Nephron progenitor cell (in vitro differentiated cells): Measurements from ENCODE around the gene APLP2.

Experiments used
- DNase-seq: peaks from one replicate; pipeline ENCODE4 v3.0.0; 2021
- H3K27ac Mint-ChIP-seq: 2 replicates; pipeline ENCODE4 v1.8.0; 2021; ENCODE audit warnings: mild to moderate bottlenecking, moderate library complexity, mixed read lengths
- H3K27me3 Mint-ChIP-seq: 2 replicates; pipeline ENCODE4 v1.8.0; 2021; ENCODE audit warnings: mild to moderate bottlenecking, low read depth, mixed read lengths; ENCODE audit not compliant: poor library complexity
- H3K36me3 Mint-ChIP-seq: 2 replicates; pipeline ENCODE4 v1.8.0; 2021; ENCODE audit warnings: low read depth, mixed read lengths
- H3K4me1 Mint-ChIP-seq: 2 replicates; pipeline ENCODE4 v1.8.0; 2021; ENCODE audit warnings: mixed read lengths
- H3K4me3 Mint-ChIP-seq: 2 replicates; pipeline ENCODE4 v1.8.0; 2021; ENCODE audit warnings: mild to moderate bottlenecking, moderate library complexity, mixed read lengths
- H3K9me3 Mint-ChIP-seq: 2 replicates; pipeline ENCODE4 v1.8.0; 2021; ENCODE audit warnings: mild to moderate bottlenecking, moderate library complexity, mixed read lengths
- TF ChIP-seq, protein P1 (sequence below): fragments of 200-600 bp; sonication (generic); IDR thresholded peaks from 2 replicates; pipeline ENCODE4 v1.5.0; 2021; ENCODE audit warnings: antibody characterized with exemption

Gene APLP2

DNA sequence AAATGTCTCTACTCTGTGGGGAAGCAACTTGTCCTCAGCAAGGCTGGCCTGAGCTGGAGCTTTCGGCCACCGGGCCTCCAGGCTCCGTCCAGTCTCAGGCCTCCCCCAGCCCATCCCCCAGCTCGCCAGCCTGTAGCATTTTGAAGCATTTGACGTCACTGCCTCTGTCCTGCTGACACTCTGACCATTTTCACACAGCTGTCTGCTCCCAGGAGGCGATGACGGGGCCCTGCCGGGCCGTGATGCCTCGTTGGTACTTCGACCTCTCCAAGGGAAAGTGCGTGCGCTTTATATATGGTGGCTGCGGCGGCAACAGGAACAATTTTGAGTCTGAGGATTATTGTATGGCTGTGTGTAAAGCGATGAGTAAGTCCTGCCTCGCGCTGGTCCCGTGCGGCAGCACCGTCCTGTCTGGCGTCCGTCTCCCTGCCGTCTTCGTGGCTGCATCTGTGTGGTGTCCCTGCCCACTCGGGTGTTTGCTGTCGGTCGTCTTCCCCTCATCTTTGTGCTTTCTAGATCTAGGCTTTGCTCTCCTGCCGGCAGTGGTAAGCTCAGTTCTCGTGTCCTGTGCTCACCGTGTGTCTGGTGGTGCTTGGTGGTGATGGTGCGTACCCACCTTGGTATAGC is 53.8 kb downstream of the APLP2 start:
- TF ChIP-seq, protein P1, sequence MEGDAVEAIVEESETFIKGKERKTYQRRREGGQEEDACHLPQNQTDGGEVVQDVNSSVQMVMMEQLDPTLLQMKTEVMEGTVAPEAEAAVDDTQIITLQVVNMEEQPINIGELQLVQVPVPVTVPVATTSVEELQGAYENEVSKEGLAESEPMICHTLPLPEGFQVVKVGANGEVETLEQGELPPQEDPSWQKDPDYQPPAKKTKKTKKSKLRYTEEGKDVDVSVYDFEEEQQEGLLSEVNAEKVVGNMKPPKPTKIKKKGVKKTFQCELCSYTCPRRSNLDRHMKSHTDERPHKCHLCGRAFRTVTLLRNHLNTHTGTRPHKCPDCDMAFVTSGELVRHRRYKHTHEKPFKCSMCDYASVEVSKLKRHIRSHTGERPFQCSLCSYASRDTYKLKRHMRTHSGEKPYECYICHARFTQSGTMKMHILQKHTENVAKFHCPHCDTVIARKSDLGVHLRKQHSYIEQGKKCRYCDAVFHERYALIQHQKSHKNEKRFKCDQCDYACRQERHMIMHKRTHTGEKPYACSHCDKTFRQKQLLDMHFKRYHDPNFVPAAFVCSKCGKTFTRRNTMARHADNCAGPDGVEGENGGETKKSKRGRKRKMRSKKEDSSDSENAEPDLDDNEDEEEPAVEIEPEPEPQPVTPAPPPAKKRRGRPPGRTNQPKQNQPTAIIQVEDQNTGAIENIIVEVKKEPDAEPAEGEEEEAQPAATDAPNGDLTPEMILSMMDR, result no peak
- no peak for DNase-seq
- Mint-ChIP-seq H3K4me1 (peaks cover 15% of the 10 kb centered on the region), H3K9me3 (no peaks in the 10 kb centered on the region), H3K36me3 (peaks cover 65% of the 10 kb centered on the region), H3K27me3 (no peaks in the 10 kb centered on the region), H3K4me3 (no peak overlapping the region), H3K27ac (peak overlapping the region; percentile 74)

DNA sequence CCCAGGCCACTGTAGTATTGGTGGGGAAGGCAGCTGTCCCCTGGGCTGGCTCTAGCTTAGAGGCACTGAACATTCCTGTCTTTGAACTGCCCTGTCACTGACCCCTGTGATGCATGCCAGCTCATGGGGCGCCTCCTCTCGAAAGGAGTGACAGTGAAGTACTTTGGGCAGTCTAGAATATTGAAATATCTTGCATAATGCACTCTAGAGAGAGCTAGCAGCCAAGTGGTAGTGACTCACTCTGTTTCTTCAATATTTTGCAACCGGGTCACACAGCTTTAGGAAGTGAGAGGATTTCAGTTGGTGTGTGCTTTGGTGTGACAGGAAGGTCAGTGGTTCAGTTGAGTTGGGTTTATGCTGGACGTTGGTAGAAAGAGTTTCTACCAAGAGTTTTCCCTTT is 54.4 kb downstream of the APLP2 start:
- Mint-ChIP-seq H3K27ac (peak overlapping the region; percentile 74), H3K4me3 (no peak overlapping the region)
- DNase-seq, result no peak

GRCh38 chr11:130125638-130126037 is 55.9 kb downstream of the APLP2 start:
- Mint-ChIP-seq H3K4me1 (peaks cover 15% of the 10 kb centered on the region), H3K9me3 (no peaks in the 10 kb centered on the region), H3K36me3 (peaks cover 74% of the 10 kb centered on the region)

More for the DNA sequence above, 54.4 kb downstream of the APLP2 start:
- Mint-ChIP-seq H3K27me3 (no peaks in the 10 kb centered on the region), H3K9me3 (no peaks in the 10 kb centered on the region), H3K4me1 (peaks cover 15% of the 10 kb centered on the region), H3K36me3 (peaks cover 68% of the 10 kb centered on the region)
- TF ChIP-seq, protein P1, result no peak

DNA sequence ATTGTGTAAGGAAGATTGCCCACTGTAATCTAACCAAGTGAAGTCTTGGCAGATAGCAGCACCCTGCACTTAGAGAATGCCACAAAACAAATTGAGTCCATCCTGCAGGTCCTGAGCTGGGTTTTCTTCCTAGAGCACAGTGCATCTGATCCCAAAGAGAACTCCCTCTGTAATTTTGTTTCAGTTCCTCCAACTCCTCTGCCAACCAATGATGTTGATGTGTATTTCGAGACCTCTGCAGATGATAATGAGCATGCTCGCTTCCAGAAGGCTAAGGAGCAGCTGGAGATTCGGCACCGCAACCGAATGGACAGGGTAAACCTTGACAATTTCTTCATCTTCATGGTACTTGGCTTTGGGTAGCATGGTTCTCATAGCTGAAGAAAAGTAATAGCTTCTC is 56.8 kb downstream of the APLP2 start:
- DNase-seq, result no peak
- H3K27ac Mint-ChIP-seq, result peak overlapping the region; percentile 48
- peaks cover 76% of the 10 kb centered on the region for H3K36me3 Mint-ChIP-seq
- H3K9me3 Mint-ChIP-seq, result no peaks in the 10 kb centered on the region
- no peak overlapping the region for H3K4me3 Mint-ChIP-seq
- peaks cover 15% of the 10 kb centered on the region for H3K4me1 Mint-ChIP-seq
- no peaks in the 10 kb centered on the region for H3K27me3 Mint-ChIP-seq
- TF ChIP-seq, protein P1, result no peak

More at GRCh38 chr11:130125638-130126037, 55.9 kb downstream of the APLP2 start:
- H3K4me3 Mint-ChIP-seq, result no peak overlapping the region
- no peaks in the 10 kb centered on the region for H3K27me3 Mint-ChIP-seq
- DNase-seq, result no peak
- TF ChIP-seq, protein P1, result no peak
- no peak overlapping the region for H3K27ac Mint-ChIP-seq

DNA sequence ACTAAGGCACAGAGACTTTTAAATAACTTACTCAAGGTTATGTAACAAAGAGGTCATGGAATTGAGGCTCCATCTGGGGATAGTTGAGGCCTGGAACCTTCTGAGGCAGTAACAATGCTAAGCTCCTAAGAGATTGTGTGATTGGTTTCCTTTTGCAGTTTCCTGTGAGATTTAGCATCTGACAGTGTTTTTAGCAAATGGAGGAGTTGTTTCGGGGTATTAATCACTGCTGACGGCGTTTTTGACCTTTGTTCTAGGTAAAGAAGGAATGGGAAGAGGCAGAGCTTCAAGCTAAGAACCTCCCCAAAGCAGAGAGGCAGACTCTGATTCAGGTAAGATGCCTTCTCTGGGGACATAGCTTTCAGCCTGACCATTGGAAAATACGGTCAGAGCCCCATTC is 57.8 kb downstream of the APLP2 start:
- no peaks in the 10 kb centered on the region for H3K9me3 Mint-ChIP-seq
- TF ChIP-seq, protein P1, result no peak
- H3K4me3 Mint-ChIP-seq, result no peak overlapping the region
- H3K4me1 Mint-ChIP-seq, result peaks cover 15% of the 10 kb centered on the region
- no peak for DNase-seq
- peak overlapping the region; percentile 79 for H3K27ac Mint-ChIP-seq
- no peaks in the 10 kb centered on the region for H3K27me3 Mint-ChIP-seq
- peaks cover 77% of the 10 kb centered on the region for H3K36me3 Mint-ChIP-seq

DNA sequence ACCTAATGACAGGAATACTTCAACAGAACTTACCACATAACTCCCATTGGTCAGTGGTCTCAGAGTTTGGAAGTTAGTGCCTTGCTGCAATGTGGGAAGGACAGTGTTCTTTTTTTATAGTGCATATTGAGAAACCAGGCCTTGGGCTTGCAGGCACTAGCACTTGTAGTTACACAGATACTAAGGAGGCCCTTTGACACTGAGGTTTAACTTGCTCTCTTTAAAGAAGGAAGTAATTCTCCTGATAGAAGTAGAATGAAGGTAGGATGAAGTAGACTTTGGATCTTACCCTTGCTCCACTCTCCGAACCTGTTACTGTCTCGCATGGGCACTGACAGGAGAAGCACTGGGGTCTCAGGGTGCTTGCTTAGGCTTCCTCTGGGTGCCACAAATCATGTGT is 58.9 kb downstream of the APLP2 start:
- Mint-ChIP-seq H3K4me1 (peaks cover 14% of the 10 kb centered on the region), H3K27ac (no peak overlapping the region), H3K36me3 (peaks cover 77% of the 10 kb centered on the region), H3K4me3 (no peak overlapping the region), H3K9me3 (no peaks in the 10 kb centered on the region), H3K27me3 (no peaks in the 10 kb centered on the region)
- DNase-seq, result no peak
- TF ChIP-seq, protein P1, result no peak
